Retinal pigment epithelial cell (primary cell): Measurements from ENCODE around the gene NUP58.
A peak's percentile ranks its signal among the peaks of the same experiment; 100 is the strongest.

Experiments
- DNase-seq: peaks from one replicate; pipeline ENCODE4 v3.0.0-alpha.2; 2010; ENCODE audit warnings: low read depth
- H3K4me3 ChIP-seq: 2 replicates; pipeline ENCODE4 v1.5.1; 2011; ENCODE audit warnings: mild to moderate bottlenecking, low read length, control low read depth, moderate library complexity
- CTCF ChIP-seq: conservative IDR thresholded peaks from 2 replicates; pipeline ENCODE4 v1.5.1; 2011; ENCODE audit warnings: low read depth, low read length, control low read depth, inconsistent platforms

Gene NUP58

DNA sequence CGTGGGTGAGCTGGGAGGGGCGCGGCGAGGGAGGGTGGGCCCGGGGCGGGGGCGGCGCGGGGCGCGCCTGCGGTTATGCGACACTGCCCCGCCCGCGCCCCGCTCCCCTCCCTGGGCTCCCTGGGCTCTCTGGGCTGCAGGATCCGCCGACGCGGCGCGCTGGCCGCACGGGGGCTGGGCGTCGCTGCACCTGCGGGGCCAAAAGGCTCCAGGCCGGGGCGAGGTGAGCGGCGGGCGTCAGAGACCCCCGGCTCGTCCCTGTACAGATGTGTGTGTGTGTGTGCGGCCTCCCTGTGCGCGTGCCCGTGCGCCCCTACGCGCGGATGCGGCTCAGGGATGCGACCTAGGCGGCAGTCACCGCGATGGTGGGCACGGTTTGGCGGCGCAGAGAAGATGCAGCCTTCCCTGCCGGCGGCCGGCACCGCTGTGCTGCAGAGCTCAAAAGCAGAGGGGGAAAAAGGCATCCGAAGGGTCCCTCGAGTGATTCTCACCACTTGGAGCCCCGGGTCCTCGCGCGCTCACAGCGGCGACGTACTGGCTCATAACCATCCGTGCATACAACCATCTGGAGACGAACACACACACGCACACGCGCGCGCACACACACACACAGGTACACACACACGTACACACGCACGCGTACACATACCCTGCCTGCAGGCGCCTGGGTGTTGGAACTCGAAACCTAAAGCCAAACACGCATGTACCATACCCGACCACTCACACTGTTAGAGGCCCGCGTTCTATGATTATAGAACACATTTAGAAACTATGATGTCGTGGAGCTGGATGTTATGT lies 71.1 kb downstream of the NUP58 start:
- peak overlapping the region; percentile 26 for H3K4me3 ChIP-seq
- no peak for TF ChIP-seq CTCF
- DNase-seq, result no peak

DNA sequence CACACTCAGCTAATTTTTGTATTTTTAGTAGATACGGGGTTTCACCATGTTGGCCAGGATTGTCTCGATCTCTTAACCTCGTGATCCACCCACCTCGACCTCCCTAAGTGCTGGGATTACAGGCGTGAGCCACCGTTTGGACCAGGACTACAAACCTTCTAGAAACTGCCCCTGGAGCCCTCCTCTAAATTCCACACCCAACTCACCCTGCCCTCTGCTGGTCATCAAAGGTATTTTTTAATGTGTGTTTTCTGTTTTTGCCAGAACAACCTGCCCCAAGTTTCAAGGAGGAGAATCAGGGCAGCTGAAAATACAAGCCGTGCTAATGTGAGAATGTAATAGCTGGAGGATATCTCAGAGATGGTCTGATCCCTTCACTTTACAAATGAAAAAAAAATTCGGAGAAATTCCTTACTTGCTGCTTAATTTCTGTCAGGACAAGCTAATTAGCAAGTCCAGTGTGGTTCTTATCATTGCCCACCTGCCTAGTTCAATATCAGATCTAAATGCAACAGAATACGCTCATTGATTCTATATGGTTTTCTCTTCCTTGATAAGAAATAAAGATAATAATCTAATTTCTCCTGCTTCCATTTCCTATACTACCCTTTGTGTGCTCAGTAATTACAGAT lies 74.4 kb downstream of the NUP58 start:
- peak; percentile 74 for TF ChIP-seq CTCF
- no peak for DNase-seq
- H3K4me3 ChIP-seq, result no peak overlapping the region

GRCh38 chr13:25377244-25377962 lies 76.0 kb downstream of the NUP58 start:
- no peak for DNase-seq
- H3K4me3 ChIP-seq, result no peak overlapping the region
- TF ChIP-seq CTCF, result no peak

DNA sequence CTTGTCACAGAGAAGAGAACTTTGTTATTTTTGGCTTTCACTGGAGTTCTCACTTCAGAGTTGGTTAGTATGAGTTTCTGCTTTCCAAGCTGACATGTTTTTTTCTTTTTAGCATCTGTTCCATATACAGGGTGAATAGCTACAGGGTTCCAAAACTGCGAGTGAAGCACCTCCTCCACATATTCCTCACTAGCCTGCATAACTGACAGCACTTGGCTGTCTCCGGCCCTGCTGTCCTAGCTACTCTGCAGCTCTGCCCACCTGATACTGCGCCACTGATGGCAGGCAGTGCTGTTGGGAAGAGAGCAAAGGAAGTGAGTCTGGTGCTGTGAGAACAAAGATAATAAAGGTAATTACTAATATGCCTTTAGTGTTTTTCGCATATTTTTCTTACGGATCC lies 77.1 kb downstream of the NUP58 start:
- DNase-seq, result no peak
- no peak overlapping the region for H3K4me3 ChIP-seq
- no peak for TF ChIP-seq CTCF

- no peak for TF ChIP-seq CTCF
- no peak overlapping the region for H3K4me3 ChIP-seq
- no peak for DNase-seq
Observed at GRCh38 chr13:25379011-25379410, 77.6 kb downstream of the NUP58 start.

DNA sequence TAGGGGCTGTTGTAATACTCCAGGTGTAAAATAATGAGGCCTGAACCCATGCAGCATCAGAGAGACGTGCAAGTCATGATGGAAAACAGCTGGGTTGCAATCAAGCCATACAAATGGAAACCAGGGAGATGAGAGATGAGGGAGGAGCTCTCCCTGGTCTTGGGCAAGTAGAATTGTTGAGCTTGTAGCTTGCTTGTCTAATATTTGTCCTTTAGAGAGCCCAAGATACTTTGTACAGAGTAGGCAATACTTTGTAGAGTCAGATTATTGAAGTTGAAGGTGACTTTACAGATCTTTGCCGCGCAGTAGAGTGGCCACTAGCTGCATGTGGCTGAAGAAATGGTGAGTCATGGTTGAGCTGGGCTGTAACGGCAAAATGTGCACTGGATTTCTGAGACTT lies 78.7 kb downstream of the NUP58 start:
- H3K4me3 ChIP-seq, result no peak overlapping the region
- no peak for TF ChIP-seq CTCF

More for the DNA sequence above, 78.7 kb downstream of the NUP58 start:
- DNase-seq, result no peak
